NCI-H1694 treated with DMSO at 0.1 percent for 48 hours (cell line): Measurements from ENCODE around the gene RDH11.

Source experiments
- DNase-seq: peaks from one replicate; lab custom pipeline; 2025; lab: John Stamatoyannopoulos, UW

The RDH11 gene

GRCh38 chr14:67650151-67650550 lies 45.4 kb downstream of the RDH11 start:
- no peak for DNase-seq

GRCh38 chr14:67646131-67646530 lies 49.4 kb downstream of the RDH11 start:
- DNase-seq, result no peak

GRCh38 chr14:67645414-67645813 lies 50.1 kb downstream of the RDH11 start:
- DNase-seq, result no peak

GRCh38 chr14:67644428-67644827 lies 51.1 kb downstream of the RDH11 start:
- DNase-seq, result no peak

GRCh38 chr14:67643713-67644112 lies 51.9 kb downstream of the RDH11 start:
- no peak for DNase-seq

GRCh38 chr14:67641902-67642749 lies 53.4 kb downstream of the RDH11 start:
- DNase-seq, result no peak

- DNase-seq, result no peak
These were observed 54.1 kb downstream of the RDH11 start for GRCh38 chr14:67641480-67641879.

- DNase-seq, result no peak
These were observed 56.9 kb downstream of the RDH11 start for GRCh38 chr14:67638642-67639041.

GRCh38 chr14:67636361-67636919 lies 59.1 kb downstream of the RDH11 start:
- DNase-seq, result no peak

- no peak for DNase-seq
These were observed 62.0 kb downstream of the RDH11 start for GRCh38 chr14:67633451-67634147.

- no peak for DNase-seq
These were observed 64.6 kb downstream of the RDH11 start for GRCh38 chr14:67630938-67631337.

GRCh38 chr14:67630186-67630585 lies 65.4 kb downstream of the RDH11 start:
- DNase-seq, result no peak

- DNase-seq, result no peak
These were observed 68.0 kb downstream of the RDH11 start for GRCh38 chr14:67627519-67627918.
